ENCODE results near the gene POLR3E. TPM values are rescaled to one million over a fixed set of nuclear protein-coding genes. Genes with fewer than 3 reads are reported as not detected.

The POLR3E gene
- total RNA-seq, 1 experiment from 2014 or later, result 73.5 TPM

DNA sequence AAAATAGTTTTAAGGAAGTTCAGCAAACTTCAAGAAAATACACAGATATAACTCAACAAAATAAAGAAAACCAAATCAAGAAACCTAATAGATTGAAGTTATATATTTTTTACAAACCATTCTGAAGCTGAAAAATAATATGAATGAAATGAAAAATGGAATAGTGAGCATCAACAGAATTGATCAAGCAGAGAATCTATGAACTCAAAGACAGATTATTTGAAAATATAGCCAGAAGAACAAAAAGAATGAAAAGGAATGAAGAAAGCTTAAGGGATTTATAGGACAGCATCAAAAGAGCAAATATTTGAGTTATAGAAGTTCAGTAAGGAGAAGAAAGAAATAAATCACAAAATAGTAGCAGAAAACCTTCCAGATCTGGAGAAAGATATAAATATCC, 39.4 kb downstream of the POLR3E start:
- ChIA-PET POLR2A (no interaction called here), CTCF (interaction anchor here (1.5 kb wide), 1 partner anchor 36 kb away, joined by 4 read pairs; no protein-coding TSS in a partner anchor)
- ATAC-seq, result no peak
- TF ChIP-seq SOX15 (CRISPR knock-in tag; IDR thresholded peaks at IDR 0.05) (no peak), SP1 (CRISPR knock-in tag; conservative IDR thresholded peaks at IDR 0.05) (no peak), CBFB (CRISPR knock-in tag; IDR thresholded peaks at IDR 0.05; ENCODE audit: low read depth) (no peak), NFATC4 (CRISPR knock-in tag; IDR thresholded peaks at IDR 0.05) (no peak)
- TF ChIP-seq, protein P1, sequence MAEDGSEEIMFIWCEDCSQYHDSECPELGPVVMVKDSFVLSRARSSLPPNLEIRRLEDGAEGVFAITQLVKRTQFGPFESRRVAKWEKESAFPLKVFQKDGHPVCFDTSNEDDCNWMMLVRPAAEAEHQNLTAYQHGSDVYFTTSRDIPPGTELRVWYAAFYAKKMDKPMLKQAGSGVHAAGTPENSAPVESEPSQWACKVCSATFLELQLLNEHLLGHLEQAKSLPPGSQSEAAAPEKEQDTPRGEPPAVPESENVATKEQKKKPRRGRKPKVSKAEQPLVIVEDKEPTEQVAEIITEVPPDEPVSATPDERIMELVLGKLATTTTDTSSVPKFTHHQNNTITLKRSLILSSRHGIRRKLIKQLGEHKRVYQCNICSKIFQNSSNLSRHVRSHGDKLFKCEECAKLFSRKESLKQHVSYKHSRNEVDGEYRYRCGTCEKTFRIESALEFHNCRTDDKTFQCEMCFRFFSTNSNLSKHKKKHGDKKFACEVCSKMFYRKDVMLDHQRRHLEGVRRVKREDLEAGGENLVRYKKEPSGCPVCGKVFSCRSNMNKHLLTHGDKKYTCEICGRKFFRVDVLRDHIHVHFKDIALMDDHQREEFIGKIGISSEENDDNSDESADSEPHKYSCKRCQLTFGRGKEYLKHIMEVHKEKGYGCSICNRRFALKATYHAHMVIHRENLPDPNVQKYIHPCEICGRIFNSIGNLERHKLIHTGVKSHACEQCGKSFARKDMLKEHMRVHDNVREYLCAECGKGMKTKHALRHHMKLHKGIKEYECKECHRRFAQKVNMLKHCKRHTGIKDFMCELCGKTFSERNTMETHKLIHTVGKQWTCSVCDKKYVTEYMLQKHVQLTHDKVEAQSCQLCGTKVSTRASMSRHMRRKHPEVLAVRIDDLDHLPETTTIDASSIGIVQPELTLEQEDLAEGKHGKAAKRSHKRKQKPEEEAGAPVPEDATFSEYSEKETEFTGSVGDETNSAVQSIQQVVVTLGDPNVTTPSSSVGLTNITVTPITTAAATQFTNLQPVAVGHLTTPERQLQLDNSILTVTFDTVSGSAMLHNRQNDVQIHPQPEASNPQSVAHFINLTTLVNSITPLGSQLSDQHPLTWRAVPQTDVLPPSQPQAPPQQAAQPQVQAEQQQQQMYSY (CRISPR knock-in tag; IDR thresholded peaks at IDR 0.05), result no peak
- Mint-ChIP-seq H3K27ac (no peak overlapping the region), H3K4me3 (no peak overlapping the region), H3K4me1 (no peaks in the 10 kb centered on the region), H3K27me3 (ENCODE audit: low read depth) (peaks cover 4% of the 10 kb centered on the region), H3K36me3 (peaks cover 72% of the 10 kb centered on the region), H3K9me3 (peaks cover 43% of the 10 kb centered on the region)
- no peak for DNase-seq (ENCODE audit: low spot score)

DNA sequence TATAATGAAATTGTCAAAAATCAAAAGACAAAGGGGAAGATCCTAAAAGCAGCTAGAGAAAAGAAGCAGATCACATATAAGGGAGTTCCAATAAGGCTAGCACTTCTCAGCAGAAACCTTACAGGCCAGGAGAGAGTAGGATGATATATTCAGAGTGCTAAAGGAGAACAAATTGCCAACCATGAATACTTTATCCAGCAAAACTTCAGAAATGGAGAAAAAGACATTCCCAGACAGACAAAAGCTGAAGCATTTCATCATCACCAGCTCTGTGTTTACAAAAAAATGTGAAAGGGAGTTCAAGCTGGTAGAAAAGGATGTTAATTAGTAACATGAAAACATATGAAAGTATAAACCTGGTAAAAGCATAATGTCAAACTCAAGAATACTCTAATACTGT, 39.8 kb downstream of the POLR3E start:
- ATAC-seq, result no peak
- CTCF ChIA-PET, result interaction anchor here (1.5 kb wide), 1 partner anchor 37 kb away, joined by 4 read pairs; no protein-coding TSS in a partner anchor
- peaks cover 4% of the 10 kb centered on the region for H3K27me3 Mint-ChIP-seq (ENCODE audit: low read depth)
- POLR2A ChIA-PET, result no interaction called here
- H3K4me1 Mint-ChIP-seq, result no peaks in the 10 kb centered on the region
- H3K27ac Mint-ChIP-seq, result no peak overlapping the region
- peaks cover 43% of the 10 kb centered on the region for H3K9me3 Mint-ChIP-seq
- no peak for DNase-seq (ENCODE audit: low spot score)
- TF ChIP-seq, protein P2, sequence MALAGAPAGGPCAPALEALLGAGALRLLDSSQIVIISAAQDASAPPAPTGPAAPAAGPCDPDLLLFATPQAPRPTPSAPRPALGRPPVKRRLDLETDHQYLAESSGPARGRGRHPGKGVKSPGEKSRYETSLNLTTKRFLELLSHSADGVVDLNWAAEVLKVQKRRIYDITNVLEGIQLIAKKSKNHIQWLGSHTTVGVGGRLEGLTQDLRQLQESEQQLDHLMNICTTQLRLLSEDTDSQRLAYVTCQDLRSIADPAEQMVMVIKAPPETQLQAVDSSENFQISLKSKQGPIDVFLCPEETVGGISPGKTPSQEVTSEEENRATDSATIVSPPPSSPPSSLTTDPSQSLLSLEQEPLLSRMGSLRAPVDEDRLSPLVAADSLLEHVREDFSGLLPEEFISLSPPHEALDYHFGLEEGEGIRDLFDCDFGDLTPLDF (CRISPR knock-in tag; IDR thresholded peaks at IDR 0.05), result no peak
- TF ChIP-seq, protein P3, sequence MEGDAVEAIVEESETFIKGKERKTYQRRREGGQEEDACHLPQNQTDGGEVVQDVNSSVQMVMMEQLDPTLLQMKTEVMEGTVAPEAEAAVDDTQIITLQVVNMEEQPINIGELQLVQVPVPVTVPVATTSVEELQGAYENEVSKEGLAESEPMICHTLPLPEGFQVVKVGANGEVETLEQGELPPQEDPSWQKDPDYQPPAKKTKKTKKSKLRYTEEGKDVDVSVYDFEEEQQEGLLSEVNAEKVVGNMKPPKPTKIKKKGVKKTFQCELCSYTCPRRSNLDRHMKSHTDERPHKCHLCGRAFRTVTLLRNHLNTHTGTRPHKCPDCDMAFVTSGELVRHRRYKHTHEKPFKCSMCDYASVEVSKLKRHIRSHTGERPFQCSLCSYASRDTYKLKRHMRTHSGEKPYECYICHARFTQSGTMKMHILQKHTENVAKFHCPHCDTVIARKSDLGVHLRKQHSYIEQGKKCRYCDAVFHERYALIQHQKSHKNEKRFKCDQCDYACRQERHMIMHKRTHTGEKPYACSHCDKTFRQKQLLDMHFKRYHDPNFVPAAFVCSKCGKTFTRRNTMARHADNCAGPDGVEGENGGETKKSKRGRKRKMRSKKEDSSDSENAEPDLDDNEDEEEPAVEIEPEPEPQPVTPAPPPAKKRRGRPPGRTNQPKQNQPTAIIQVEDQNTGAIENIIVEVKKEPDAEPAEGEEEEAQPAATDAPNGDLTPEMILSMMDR (IDR thresholded peaks at IDR 0.05), result no peak
- TF ChIP-seq OVOL2 (CRISPR knock-in tag; IDR thresholded peaks at IDR 0.05; ENCODE audit: borderline replicate concordance) (no peak), TEAD4 (CRISPR knock-in tag; IDR thresholded peaks at IDR 0.05) (no peak), ZNF396 (CRISPR knock-in tag; IDR thresholded peaks at IDR 0.05; ENCODE audit: borderline replicate concordance) (no peak), GABPB1 (CRISPR knock-in tag; IDR thresholded peaks at IDR 0.05) (no peak), ATF1 (CRISPR knock-in tag; IDR thresholded peaks at IDR 0.05) (no peak), NR3C1 (CRISPR knock-in tag; conservative IDR thresholded peaks at IDR 0.05; ENCODE audit: low read depth) (no peak), SMAD4 (CRISPR knock-in tag; IDR thresholded peaks at IDR 0.05) (no peak), ZBTB21 (CRISPR knock-in tag; IDR thresholded peaks at IDR 0.05; ENCODE audit: borderline replicate concordance) (no peak), JUN (CRISPR knock-in tag; IDR thresholded peaks at IDR 0.05) (no peak), TP53 (CRISPR knock-in tag; IDR thresholded peaks at IDR 0.05) (no peak)
- TF ChIP-seq, protein P4, sequence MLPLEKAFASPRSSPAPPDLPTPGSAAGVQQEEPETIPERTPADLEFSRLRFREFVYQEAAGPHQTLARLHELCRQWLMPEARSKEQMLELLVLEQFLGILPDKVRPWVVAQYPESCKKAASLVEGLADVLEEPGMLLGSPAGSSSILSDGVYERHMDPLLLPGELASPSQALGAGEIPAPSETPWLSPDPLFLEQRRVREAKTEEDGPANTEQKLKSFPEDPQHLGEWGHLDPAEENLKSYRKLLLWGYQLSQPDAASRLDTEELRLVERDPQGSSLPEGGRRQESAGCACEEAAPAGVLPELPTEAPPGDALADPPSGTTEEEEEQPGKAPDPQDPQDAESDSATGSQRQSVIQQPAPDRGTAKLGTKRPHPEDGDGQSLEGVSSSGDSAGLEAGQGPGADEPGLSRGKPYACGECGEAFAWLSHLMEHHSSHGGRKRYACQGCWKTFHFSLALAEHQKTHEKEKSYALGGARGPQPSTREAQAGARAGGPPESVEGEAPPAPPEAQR (CRISPR knock-in tag; IDR thresholded peaks at IDR 0.05), result no peak
- TF ChIP-seq, protein P5, sequence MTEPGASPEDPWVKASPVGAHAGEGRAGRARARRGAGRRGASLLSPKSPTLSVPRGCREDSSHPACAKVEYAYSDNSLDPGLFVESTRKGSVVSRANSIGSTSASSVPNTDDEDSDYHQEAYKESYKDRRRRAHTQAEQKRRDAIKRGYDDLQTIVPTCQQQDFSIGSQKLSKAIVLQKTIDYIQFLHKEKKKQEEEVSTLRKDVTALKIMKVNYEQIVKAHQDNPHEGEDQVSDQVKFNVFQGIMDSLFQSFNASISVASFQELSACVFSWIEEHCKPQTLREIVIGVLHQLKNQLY (CRISPR knock-in tag; IDR thresholded peaks at IDR 0.05), result no peak
- TF ChIP-seq, protein P6, sequence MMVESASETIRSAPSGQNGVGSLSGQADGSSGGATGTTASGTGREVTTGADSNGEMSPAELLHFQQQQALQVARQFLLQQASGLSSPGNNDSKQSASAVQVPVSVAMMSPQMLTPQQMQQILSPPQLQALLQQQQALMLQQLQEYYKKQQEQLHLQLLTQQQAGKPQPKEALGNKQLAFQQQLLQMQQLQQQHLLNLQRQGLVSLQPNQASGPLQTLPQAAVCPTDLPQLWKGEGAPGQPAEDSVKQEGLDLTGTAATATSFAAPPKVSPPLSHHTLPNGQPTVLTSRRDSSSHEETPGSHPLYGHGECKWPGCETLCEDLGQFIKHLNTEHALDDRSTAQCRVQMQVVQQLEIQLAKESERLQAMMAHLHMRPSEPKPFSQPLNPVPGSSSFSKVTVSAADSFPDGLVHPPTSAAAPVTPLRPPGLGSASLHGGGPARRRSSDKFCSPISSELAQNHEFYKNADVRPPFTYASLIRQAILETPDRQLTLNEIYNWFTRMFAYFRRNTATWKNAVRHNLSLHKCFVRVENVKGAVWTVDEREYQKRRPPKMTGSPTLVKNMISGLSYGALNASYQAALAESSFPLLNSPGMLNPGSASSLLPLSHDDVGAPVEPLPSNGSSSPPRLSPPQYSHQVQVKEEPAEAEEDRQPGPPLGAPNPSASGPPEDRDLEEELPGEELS (CRISPR knock-in tag; IDR thresholded peaks at IDR 0.05), result no peak
- TF ChIP-seq, protein P7, sequence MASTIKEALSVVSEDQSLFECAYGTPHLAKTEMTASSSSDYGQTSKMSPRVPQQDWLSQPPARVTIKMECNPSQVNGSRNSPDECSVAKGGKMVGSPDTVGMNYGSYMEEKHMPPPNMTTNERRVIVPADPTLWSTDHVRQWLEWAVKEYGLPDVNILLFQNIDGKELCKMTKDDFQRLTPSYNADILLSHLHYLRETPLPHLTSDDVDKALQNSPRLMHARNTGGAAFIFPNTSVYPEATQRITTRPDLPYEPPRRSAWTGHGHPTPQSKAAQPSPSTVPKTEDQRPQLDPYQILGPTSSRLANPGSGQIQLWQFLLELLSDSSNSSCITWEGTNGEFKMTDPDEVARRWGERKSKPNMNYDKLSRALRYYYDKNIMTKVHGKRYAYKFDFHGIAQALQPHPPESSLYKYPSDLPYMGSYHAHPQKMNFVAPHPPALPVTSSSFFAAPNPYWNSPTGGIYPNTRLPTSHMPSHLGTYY (CRISPR knock-in tag; IDR thresholded peaks at IDR 0.05), result no peak
- TF ChIP-seq, protein P8, sequence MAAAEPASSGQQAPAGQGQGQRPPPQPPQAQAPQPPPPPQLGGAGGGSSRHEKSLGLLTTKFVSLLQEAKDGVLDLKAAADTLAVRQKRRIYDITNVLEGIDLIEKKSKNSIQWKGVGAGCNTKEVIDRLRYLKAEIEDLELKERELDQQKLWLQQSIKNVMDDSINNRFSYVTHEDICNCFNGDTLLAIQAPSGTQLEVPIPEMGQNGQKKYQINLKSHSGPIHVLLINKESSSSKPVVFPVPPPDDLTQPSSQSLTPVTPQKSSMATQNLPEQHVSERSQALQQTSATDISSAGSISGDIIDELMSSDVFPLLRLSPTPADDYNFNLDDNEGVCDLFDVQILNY (CRISPR knock-in tag; IDR thresholded peaks at IDR 0.05), result no peak
- TF ChIP-seq, protein P9, sequence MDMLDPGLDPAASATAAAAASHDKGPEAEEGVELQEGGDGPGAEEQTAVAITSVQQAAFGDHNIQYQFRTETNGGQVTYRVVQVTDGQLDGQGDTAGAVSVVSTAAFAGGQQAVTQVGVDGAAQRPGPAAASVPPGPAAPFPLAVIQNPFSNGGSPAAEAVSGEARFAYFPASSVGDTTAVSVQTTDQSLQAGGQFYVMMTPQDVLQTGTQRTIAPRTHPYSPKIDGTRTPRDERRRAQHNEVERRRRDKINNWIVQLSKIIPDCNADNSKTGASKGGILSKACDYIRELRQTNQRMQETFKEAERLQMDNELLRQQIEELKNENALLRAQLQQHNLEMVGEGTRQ (CRISPR knock-in tag; IDR thresholded peaks at IDR 0.05), result no peak
- H3K4me3 Mint-ChIP-seq, result no peak overlapping the region
- peaks cover 68% of the 10 kb centered on the region for H3K36me3 Mint-ChIP-seq

All from WTC11 (cell line).